ENCODE results near the gene TNFAIP8.

The TNFAIP8 gene

DNA sequence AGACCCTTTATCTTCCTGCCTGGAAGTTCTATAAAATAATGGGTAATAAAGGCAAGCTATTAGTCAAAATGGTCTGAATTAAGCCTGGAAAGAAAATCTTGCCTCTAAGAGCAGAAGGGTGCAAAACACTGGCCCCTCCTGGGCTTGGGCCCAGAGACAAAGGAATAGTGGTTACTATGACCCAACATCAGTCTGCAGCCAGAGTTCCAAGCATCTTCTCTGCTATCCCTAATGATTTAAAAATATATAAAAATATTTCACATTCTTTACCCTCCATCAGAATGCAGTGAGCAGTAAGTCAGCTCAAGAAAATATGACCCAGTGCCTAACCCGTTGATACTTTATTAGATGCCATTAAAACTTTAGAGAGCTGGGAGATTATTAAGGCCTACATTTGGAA is 14.7 kb downstream of the TNFAIP8 start:
- no peak for DNase-seq (ENCODE audit: low spot score)

DNA sequence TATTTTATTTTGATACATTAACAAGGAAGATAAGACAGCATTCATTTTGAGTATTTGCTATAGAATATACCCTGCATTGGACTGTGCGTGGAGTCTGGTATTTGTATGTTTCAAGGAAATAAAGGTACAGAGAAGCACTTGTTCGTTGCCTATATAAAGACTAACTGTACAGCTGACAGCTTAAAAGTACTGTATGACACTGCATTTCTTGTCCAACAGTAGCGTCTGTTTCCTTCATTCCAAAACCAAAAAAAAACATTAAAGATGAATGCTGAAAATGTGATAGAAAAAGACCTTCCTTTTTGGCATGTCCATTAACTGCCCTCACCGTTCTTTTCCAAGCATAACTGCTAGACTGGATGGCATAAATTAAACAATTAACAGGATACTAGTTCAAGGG is 15.3 kb downstream of the TNFAIP8 start:
- DNase-seq (ENCODE audit: low spot score): no peak

DNA sequence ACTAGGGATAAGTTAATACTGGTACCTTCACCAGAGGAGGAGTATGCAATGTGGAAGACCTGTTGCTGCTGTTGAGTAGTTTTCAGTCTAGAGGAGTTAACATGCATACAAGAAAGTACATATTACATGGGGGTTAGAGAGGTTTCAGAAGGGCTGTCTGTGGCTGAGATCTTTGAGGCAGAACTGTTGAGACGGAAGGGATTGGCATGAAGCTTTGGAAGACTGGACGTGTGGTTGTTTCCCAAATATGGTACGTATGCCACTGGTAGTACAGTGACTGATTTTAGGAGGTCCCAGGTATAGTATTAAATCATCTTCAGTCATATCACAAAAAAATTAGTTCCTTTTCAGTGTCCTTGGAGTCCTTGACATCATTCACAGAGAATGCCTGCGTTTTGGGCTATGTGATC is 17.6 kb downstream of the TNFAIP8 start:
- DNase-seq (ENCODE audit: low spot score): no peak

DNA sequence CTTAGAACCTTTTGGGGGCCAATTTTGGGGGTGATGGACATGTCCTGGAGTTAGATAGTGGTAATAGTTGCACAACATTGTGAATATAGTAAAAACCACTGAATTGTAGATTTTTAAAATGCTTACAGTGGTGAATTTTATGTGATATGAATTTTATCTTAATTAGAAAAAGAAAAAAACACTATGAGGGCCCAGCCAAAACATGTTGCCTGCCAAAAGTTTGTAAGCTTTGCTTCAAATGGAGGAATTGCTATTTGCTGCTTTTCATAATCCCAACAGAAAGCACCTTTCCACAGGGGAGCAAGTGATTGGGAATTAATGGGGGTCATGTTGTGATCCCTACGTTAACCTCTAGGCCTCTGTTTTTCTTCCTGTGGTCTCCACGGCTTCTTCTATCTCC is 19.1 kb downstream of the TNFAIP8 start:
- no peak for DNase-seq (ENCODE audit: low spot score)

DNA sequence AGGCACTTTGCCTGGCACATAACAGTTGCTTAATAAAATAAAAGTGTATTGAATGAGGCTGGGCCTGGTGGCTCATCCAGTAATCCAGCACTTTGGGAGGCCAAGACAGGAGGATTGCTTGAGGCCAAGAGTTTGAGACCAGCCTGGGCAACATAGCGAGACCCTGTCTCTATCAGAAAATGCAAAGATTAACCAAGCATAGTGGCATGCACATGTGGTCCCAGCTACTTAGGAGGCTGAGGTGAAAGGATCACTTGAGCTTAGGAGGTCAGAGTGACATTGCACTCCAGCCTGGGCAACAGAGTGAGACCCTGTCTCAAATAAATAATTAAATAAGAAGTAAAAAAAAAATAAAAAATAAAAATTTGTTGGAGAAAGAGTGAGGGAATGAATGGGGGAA is 21.2 kb downstream of the TNFAIP8 start:
- DNase-seq (ENCODE audit: low spot score): no peak

DNA sequence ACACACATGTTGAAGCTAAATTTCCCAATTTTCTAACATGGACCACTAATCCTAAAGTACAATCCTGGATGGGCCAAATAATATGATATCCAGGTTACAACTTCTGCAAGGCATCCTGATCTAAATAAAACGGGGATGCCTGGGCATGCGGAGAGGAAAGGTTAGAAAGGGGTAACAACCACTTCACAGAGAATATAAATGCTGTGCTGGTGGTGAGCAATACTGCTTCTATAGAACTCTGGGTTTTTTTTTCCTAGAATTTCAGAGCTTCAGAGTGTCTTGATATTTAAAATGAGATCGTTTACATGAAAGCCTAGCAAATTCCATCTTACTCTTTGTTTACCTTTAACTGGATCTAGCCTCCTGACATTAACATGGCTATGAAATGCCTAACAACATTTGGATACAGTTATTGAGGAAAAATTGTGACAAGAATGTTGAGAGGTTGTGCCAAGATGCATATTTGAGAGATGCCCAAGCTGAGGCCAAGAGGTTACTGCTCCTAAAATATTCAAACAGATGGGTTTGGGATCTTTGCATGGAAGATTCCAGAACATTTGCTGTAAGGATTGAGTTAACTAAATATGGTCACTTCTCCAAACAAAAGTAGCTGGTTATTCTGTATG is 22.4 kb downstream of the TNFAIP8 start:
- no peak for DNase-seq (ENCODE audit: low spot score)

DNA sequence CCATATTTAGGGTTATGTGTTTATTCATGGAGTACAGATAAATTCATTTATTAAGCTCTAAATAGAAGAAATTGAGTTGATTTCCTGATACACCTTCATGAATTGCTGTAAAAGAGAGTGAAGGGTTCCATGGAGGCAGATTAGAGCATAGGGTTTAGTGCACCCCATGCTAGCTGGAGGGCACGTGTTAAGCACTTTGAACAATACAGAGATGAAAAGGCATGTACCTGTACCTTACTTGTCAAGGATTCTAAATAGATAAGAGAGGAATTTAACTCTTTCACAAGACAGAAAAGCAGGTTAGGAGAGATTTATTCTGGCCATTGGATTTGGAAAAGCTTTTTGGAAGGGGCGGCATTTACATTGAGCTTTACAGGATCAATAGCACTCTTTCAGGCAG is 23.3 kb downstream of the TNFAIP8 start:
- no peak for DNase-seq (ENCODE audit: low spot score)

DNA sequence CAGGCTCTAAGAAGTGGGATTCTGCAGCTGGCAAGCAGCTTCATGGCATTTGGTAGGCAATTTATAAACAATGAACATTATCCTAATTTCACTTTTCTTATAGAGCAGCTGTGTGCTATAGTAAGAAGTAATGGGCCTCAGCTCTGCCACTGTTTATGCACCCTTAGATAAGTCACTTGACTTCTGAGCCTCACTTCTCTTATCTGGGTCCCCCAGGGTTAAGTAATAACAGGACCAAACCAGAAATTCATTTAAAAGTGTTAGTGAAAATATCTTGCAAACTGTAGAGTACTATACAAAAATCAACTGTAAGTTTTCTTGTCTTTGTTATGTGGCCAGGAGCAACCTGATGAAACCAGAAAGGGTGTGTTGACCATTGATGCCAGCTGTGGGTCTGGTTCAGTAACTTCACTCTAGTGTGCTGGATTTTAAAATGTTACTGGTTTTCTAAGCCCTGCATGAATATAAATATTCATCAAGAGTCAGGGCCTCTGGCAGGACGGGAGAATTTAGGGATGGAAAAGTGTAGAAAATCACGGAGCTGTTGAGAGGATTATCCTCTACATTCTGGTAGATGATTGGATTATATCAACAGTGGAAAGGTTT is 24.2 kb downstream of the TNFAIP8 start:
- no peak for DNase-seq (ENCODE audit: low spot score)

DNA sequence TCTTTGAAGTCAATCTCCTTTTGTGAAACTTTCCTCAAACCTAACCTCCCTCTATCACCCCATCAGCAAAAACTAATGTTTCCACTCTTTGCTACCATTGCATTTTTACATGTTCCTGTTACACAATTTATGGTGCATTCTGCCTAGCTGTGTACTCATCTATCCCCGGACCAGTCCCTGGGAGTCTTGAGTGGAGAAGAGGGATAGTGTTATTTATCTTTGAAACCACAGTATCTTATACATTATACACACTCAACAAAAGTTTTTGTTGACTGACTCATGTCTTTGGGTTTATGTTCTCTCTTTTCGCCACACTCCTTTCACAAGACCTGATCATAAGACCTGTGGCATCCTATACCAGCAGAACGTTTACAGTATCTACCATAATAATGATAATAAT is 26.4 kb downstream of the TNFAIP8 start:
- no peak for DNase-seq (ENCODE audit: low spot score)

DNA sequence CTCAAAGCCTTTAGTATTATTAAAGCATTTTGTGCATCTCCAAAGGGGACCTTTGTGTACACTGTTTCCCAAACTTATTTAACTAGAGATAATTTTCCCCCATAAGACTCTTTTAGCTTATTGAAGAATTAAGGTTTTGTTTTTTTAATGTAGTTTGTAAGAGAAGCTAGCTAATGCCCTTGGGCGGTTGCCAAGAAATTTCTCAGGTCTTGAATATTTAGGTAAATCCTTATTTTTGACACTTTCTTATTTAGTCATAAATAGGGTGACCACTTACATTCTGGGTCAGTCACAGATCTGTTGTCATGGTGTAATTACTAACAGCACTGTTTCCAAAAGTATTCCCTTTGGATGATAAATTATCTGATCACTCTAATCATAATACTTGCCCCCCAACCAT is 27.2 kb downstream of the TNFAIP8 start:
- DNase-seq (ENCODE audit: low spot score): no peak

DNA sequence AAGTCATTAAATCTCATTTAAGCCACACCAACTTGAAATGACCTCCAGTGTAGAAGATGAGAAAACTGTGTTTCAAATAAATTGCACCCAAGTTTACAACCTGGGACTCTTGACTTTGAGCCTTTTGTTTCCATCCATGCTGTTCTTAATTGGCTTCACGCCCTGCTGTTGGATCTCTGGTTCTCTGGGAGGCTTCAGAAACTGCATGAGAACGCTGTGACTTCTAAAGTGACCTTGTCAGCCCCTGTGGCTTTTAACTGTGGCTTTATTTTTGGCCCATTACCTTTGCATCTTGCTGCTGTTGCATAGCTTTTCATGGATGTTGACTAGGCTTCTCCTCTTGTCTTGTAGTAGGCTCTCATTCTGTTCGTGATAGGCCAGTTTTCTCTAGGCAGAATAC is 29.3 kb downstream of the TNFAIP8 start:
- DNase-seq (ENCODE audit: low spot score): no peak

DNA sequence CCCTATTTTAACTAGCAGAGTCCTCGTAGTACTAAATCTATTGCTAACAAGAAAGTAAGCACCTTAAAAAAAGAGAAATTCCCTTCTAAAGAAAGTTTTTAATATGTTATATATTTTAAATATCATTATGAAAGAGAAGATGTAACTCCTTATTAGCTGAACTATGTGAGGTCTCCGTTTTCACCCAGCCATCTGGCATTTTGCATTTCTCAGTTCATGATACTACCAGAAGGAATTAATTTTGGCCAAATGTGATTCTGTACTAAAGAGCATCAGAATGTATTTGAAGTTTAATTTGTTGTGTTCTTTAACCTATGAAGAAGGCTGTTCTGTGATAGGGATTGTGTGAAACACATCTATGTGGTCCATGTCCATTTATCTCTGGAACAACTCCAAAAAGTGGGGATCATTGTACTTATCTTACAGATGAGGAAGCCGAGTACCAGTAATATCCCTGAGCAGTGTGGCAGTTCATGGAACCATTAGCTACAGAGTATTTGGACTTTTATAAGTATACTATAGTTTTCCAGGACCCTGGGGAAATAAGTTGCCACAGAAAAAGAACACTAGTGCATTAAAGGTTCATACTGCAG is 29.8 kb downstream of the TNFAIP8 start:
- no peak for DNase-seq (ENCODE audit: low spot score)

DNA sequence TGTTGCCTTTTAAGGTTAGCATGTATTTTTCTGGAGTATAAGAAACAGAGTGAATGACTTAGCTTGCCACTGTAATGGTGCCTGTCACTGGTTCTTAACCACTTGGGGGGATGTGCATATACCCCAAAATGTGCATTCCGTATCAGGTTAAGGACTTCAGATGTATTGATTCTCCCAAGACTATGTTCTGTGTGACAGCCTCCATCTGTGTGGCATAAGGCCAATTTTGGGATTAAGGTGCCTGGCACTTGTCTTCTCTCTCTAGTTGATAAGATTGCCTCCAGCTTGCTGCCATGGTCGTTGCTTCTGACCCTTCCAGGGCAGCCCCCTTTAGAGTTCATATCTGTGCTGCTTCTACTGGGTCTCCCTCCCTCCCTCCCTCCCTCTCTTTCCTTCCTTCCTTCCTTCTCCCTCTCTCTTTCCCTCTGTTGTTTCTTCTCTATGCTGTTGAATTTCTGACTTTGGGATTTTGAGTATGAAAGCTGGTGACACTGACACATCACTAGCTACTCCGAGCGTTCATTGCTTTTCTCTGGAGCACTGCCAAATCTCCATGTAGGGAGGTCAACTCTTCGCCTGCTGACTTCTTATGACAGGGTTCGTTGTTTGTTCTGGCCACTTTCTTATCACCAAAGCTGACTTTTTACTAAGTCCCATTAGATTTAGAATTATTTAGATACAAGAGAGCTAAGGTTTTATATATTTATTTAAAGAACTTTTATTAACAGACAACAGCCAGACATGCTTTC is 31.0 kb downstream of the TNFAIP8 start:
- DNase-seq (ENCODE audit: low spot score): no peak

DNA sequence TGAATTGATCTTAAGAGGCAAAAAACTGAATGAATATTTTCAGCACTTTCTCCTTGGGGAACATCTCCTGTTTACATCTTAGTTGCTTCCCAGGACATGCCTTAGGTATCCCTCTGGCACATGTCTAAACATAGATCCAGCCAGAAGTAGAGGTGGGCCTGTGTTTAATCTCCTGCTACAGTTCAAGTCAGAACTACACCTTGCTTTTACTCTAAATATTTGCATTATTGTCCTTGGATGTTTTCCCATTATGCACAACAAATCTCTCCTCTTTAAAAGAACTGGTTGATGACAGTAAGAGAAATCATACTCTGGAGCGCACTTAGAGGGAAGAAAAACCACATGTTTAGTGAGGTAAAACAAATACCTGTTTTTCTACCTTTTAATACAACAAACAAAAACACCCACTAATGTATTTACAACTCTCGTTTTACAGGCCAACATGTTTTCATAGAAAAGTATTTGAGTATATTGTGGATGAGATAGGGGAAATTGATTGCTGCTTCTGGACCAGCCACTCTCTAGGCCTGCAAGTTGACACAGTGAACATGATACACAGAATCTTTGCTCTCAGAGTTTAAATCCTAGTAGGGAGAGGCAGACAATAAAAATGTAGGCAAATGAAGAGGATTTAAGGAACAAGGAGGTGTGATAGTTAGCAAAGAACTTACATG is 32.3 kb downstream of the TNFAIP8 start:
- no peak for DNase-seq (ENCODE audit: low spot score)

DNA sequence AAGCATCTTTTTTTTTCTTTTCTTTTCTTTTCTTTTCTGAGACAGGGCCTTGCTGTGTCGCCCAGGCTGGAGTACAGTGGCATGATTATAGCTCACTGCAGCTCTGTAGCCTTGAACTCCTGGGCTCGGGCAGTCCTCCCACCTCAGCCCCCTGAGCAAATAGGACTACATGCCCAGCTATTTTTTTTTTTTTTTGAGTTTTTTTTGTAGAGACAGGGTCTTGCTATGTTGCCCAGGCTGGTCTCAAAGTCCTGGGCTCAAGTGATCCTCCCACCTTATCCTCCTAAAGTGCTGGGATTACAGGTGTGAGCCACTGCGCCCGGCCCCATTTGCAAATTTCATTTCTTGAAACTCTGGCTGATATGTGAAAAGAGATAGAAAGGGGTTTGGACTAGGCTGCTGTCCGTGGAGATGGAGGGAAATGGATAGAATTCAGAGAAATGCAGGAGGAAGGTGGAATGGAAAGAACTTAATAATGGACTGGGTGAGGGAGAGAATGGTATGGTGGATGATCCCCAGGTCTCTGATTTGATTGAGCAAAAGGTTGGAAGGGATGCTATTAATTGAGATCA is 32.9 kb downstream of the TNFAIP8 start:
- DNase-seq (ENCODE audit: low spot score): no peak

DNA sequence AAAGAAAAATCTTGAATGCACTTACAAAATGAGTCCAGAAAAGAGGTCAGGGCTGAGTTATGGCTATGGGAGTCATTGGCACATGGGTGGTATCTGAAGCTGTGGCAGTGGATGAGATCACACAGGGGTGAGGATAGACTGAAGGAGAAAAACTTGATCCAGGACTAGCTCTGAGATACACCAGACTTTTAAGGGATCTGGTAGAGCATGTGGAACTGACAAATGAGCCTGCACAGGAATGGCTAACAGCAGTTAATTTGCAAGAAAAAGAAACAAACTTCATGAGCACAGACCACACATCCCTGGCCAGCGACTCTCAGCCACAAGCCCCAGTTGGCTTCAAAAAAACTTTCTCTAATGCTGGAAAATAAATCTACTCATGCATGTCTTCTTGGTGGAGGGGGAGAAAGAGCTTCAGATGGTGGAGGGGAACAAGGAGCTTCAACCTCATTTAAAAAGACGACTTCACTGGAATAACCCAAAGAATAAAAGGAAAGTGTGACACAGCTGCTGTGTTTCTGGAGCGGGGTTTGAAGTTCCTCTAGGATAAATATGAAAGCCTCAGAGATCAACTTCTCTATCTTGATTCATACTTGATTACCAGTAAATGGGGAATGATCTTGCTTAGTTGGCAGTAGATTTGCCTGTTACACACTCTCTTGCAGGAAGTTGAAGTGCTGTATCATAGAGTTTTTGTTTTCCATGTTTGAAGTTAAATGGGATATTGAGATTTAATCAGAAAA is 33.6 kb downstream of the TNFAIP8 start:
- DNase-seq (ENCODE audit: low spot score): no peak

DNA sequence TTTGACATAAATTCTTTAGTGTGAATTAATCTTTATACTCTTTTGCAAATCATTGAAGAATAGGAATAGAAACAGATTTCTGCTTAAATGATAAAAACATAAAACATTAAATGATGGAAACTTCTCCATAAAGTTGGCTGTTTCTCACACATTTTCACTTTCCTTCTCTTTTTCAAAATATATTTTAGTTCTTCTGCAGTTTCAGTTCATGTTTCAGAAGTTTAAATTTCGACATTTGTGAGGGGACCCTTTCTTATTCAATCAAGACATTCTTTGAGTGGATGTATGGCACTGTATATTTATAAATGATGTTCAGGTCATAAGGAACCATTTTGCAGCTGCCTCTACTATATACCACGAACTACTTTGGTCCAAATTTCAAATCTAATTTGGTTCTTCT is 34.6 kb downstream of the TNFAIP8 start:
- no peak for DNase-seq (ENCODE audit: low spot score)

DNA sequence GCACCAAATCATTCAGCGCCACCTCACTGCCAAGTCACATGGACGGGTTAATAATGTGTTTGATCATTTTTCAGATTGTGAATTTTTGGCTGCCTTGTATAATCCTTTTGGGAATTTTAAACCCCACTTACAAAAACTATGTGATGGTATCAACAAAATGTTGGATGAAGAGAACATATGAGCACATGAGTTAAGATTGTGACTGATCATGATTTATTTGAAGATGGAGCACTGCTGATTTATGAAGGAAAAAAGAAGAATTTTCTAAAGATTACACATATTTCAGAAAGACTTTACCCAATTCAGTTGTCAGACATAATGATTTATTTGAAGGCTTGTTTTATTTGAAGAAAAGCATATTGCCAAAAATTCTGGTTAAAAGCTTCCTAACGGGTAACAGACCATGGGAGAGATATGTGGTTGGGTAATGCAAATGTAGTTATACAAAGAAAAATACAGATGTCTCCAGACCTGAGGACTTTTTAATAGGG is 37.4 kb downstream of the TNFAIP8 start:
- no peak for DNase-seq (ENCODE audit: low spot score)

DNA sequence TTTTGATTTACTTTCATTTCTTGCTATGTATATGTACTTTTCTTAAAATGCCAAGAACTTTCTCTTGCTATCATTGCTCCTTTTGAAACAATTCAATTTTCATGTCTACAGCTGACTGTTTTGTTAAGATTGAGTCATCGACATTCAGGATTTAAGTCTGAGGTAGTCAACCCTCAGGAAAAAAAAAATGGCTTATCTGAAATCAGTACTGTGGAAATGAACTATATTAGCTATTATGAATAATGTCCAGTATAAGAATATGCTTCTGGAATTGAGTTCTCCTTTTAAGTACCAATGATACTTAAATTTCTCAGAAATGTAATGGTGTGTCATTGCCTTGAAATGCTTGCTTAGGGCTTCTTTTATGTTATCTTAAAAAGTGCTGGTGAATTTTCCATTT is 37.9 kb downstream of the TNFAIP8 start:
- no peak for DNase-seq (ENCODE audit: low spot score)

DNA sequence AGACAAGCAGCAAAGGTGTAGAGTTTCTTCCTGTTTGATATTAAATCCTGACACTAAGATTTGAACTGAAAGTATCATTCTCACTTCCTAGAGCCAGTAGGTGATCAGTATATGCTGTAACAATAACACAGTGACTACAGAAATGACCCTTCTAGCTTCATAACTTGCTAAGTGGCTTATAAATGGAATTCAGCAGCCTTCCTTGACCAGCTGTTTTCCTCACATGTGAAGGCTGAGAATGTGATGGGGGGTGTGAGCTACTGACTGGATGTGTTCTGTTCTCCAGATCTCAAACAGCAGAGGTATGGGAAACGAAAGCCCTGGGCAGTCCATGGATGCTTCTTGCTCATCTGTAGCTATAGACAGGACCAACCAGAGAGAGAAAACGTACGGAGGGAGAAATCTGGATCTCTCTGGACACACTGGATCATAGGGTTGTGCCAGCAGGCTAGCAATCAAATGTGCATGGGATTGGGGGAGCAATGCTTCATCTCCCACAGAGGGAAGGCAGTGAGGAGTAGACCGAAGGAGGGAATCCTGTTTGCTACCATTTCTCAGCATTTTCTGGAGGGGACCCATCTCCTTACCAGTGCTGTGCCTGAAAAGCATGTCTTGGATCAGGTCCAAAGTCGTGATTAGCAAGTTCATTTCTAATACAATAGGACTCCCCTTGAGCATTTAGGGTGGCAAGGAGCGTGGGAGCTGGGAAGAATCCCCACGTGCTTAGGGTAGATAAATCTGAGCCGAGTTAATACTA is 39.4 kb downstream of the TNFAIP8 start:
- no peak for DNase-seq (ENCODE audit: low spot score)
